ENCODE results near the gene SMIM5. TPM values are rescaled to one million over a fixed set of nuclear protein-coding genes. Genes with fewer than 3 reads are reported as not detected.

SMIM5 gene
- total RNA-seq, 1 donor from 2014 or later: 0.84 TPM

GRCh38 chr17:75638893-75639292 lies 5.7 kb downstream of the SMIM5 start:
- Histone ChIP-seq H3K4me1 (peaks cover 14% of the 10 kb centered on the region), H3K4me3 (no peak overlapping the region), H3K27me3 (no peaks in the 10 kb centered on the region), H3K27ac (no peak overlapping the region), H3K36me3 (no peaks in the 10 kb centered on the region), H3K9me3 (no peaks in the 10 kb centered on the region)
- ATAC-seq: no peak
- TF ChIP-seq CTCF (IDR thresholded peaks at IDR 0.05): no peak
- intact Hi-C loops (cut with DNase I): no loop called here
- DNase-seq: peak; percentile 61

- DNase-seq: peak; percentile 66
- H3K27ac ChIP-seq: peak overlapping the region; percentile 42
- intact Hi-C loops (cut with DNase I): no loop called here
Measured at GRCh38 chr17:75639327-75639726, 6.1 kb downstream of the SMIM5 start.

DNA sequence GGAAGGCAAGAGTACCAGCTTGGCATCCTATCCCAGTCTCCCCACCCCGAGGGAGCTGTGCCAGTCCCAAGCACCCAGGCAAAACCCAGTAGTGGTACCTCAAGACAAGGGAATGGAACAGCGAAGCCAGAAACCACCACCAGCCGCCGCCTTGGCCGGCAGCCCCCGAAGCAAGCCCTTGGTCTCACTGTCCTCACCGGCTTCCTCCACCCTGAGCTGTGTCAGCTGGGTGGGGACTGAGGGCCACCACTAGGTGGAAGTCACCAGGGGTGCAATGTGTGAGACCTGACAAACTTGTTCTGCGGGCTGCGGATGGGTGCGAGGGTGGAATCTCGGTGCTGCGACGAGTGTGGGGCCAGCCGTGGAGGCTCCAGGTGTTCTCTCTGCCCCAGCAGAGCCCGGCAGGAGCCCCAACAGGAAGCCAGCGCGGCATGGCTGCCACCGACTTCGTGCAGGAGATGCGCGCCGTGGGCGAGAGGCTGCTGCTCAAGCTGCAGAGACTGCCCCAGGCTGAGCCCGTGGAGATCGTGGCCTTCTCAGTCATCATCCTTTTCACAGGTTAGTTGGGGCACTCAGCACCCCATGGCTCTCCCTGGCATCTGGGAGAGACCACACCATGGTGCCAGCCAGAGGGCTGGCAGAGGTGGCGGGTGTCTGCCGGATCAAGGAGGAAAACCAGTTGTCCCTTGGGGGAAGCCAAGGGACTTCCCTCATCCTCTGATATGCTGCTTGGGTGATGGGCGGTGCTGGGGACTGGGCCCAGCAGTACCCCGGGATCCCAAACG lies 6.7 kb downstream of the SMIM5 start:
- TF ChIP-seq CTCF (IDR thresholded peaks at IDR 0.05): no peak
- no peak overlapping the region for H3K4me3 ChIP-seq
- intact Hi-C loops (cut with DNase I): no loop called here
- peak; percentile 53 for ATAC-seq
- no peaks in the 10 kb centered on the region for H3K27me3 ChIP-seq
- peak; percentile 76 for DNase-seq
- no peaks in the 10 kb centered on the region for H3K36me3 ChIP-seq
- H3K9me3 ChIP-seq: no peaks in the 10 kb centered on the region
- H3K4me1 ChIP-seq: peaks cover 8% of the 10 kb centered on the region
- peak overlapping the region; percentile 42 for H3K27ac ChIP-seq

More at GRCh38 chr17:75639327-75639726, 6.1 kb downstream of the SMIM5 start:
- Histone ChIP-seq H3K36me3 (no peaks in the 10 kb centered on the region), H3K4me1 (peaks cover 9% of the 10 kb centered on the region), H3K4me3 (no peak overlapping the region), H3K27me3 (no peaks in the 10 kb centered on the region), H3K9me3 (no peaks in the 10 kb centered on the region)
- ATAC-seq: peak; percentile 6
- no peak for TF ChIP-seq CTCF (IDR thresholded peaks at IDR 0.05)

DNA sequence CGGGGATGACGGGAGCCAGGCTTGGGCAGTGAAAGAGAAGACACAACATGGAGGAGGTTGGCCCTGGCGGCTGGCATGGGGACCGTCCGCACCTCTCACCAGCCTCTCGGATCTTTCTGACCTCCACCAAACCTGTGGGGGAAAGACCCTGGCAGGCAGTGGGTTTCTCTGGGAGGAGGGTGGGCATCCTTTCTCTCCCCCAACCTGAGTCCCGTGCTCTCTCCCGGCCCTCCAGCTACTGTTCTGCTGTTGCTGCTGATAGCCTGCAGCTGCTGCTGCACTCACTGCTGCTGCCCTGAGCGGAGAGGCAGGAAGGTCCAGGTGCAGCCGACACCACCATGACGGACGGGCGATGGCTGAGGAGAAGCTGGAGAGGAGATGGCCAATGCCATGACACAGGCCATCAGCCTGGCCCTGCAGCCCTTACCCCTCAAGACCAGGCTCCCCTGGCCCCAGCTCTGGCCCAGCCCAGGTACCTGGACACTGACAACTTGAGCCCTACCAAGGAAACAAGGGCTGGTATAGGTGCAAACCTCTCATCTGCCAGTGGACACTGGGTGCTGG lies 7.4 kb downstream of the SMIM5 start:
- TF ChIP-seq CTCF (IDR thresholded peaks at IDR 0.05): no peak
- Histone ChIP-seq H3K4me1 (peaks cover 9% of the 10 kb centered on the region), H3K36me3 (no peaks in the 10 kb centered on the region), H3K4me3 (no peak overlapping the region), H3K27me3 (no peaks in the 10 kb centered on the region), H3K9me3 (no peaks in the 10 kb centered on the region), H3K27ac (no peak overlapping the region)
- ATAC-seq: no peak
- peak; percentile 55 for DNase-seq
- intact Hi-C loops (cut with DNase I): no loop called here

GRCh38 chr17:75641343-75641742 lies 8.1 kb downstream of the SMIM5 start:
- TF ChIP-seq CTCF (IDR thresholded peaks at IDR 0.05): no peak
- no peaks in the 10 kb centered on the region for H3K27me3 ChIP-seq
- DNase-seq: no peak
- intact Hi-C loops (cut with DNase I): no loop called here
- H3K4me1 ChIP-seq: peaks cover 16% of the 10 kb centered on the region
- no peaks in the 10 kb centered on the region for H3K9me3 ChIP-seq
- no peak overlapping the region for H3K4me3 ChIP-seq
- H3K36me3 ChIP-seq: no peaks in the 10 kb centered on the region
- H3K27ac ChIP-seq: no peak overlapping the region
- peak; percentile 6 for ATAC-seq
